Loucy (cell line): ENCODE data around the gene CEP128.

Experiments used
- H2AFZ ChIP-seq: fragments of 200-600 bp; sonication (generic); 2 replicates; pipeline ENCODE4 v1.6.0; 2016; ENCODE audit warnings: antibody characterized with exemption, mild to moderate bottlenecking, low read length, moderate library complexity
- H3F3A ChIP-seq: fragments of 200-600 bp; 2 replicates; pipeline ENCODE4 v1.6.0; 2016; ENCODE audit warnings: antibody characterized with exemption, low read depth, mild to moderate bottlenecking
- H3K27me3 ChIP-seq: fragments of 200-600 bp; sonication (generic); 2 replicates; pipeline ENCODE4 v1.6.1; 2014; ENCODE audit warnings: low read length, mild to moderate bottlenecking; ENCODE audit not compliant: insufficient read depth, poor library complexity, severe bottlenecking
- H3K36me3 ChIP-seq: fragments of 200-600 bp; sonication (generic); 2 replicates; pipeline ENCODE4 v1.6.1; 2016; ENCODE audit warnings: low read length; ENCODE audit not compliant: insufficient read depth
- H3K4me1 ChIP-seq: fragments of 200-600 bp; sonication (generic); 2 replicates; pipeline ENCODE4 v1.5.1; 2014; ENCODE audit warnings: low read length, mild to moderate bottlenecking; ENCODE audit not compliant: insufficient read depth, poor library complexity, severe bottlenecking
- H3K4me2 ChIP-seq: fragments of 200-600 bp; sonication (generic); 2 replicates; pipeline ENCODE4 v1.6.0; 2014; ENCODE audit warnings: antibody characterized with exemption, low read length, low read depth, mild to moderate bottlenecking; ENCODE audit not compliant: poor library complexity, severe bottlenecking
- H3K4me3 ChIP-seq: fragments of 200-600 bp; sonication (generic); 2 replicates; pipeline ENCODE4 v1.5.1; 2014; ENCODE audit warnings: low read length, mild to moderate bottlenecking, mixed read lengths; ENCODE audit not compliant: poor library complexity, severe bottlenecking
- H3K79me2 ChIP-seq: fragments of 200-600 bp; sonication (generic); 2 replicates; pipeline ENCODE4 v1.6.1; 2014; ENCODE audit warnings: low read length; ENCODE audit not compliant: insufficient read depth
- H3K9ac ChIP-seq: fragments of 200-600 bp; sonication (generic); 2 replicates; pipeline ENCODE4 v1.6.0; 2014; ENCODE audit warnings: mild to moderate bottlenecking, low read depth, low read length, moderate library complexity; ENCODE audit not compliant: poor library complexity, severe bottlenecking
- H3K9me2 ChIP-seq: fragments of 200-600 bp; sonication (generic); replicated peaks from 2 replicates; pipeline ENCODE4 v1.6.1; 2016; ENCODE audit warnings: low read depth, low read length, mixed read lengths
- H3K9me3 ChIP-seq: fragments of 200-600 bp; sonication (generic); 2 replicates; pipeline ENCODE4 v1.6.1; 2014; ENCODE audit warnings: mild to moderate bottlenecking, antibody characterized with exemption, low read length, low read depth; ENCODE audit not compliant: insufficient read depth
- H4K20me1 ChIP-seq: fragments of 200-600 bp; sonication (generic); 2 replicates; pipeline ENCODE4 v1.6.0; 2014; ENCODE audit warnings: antibody characterized with exemption, low read length, mild to moderate bottlenecking; ENCODE audit not compliant: insufficient read depth, poor library complexity, severe bottlenecking
- EZH2phosphoT487 ChIP-seq: fragments of 200-600 bp; IDR thresholded peaks from 2 replicates; pipeline ENCODE4 v1.6.1; 2018; ENCODE audit warnings: antibody characterized with exemption, mild to moderate bottlenecking, moderate library complexity, borderline replicate concordance
- TF ChIP-seq, protein P1 (sequence below): fragments of 200-600 bp; sonication (generic); conservative IDR thresholded peaks from 2 replicates; pipeline ENCODE4 v1.5.1; 2014; ENCODE audit warnings: mild to moderate bottlenecking, antibody characterized with exemption, low read length

CEP128 gene

DNA sequence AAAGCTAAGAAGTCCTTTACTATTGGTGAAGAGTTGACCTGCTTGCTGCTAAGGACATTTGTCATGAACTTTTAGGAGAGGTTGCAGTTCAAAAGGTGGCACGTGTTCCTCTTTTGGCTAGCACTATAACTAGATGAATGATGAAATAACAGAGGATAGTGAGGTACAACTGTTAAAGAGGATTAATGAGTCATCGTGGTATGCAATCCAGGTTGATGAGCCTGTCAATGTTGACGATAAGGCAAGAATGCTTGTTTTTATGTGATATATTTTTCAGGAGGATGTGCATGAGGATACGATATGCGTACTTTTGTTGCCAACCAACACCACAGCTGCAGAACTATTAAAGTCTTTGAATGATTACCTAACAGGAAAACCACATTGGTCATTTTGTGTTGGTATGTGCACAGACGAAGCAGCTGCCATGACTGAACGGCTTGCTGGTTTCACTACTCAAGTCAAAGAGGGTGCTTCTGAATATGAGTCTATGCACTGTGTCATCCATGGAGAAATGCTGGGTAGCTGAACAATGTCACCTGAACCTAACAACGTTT lies 10.6 kb downstream of the CEP128 start:
- peak overlapping the region; percentile 61 for H3K4me3 ChIP-seq
- no peaks in the 10 kb centered on the region for H3K9me2 ChIP-seq
- H3K4me2 ChIP-seq = peak overlapping the region; percentile 67
- peaks cover 72% of the 10 kb centered on the region for H3K79me2 ChIP-seq
- peak overlapping the region; percentile 22 for H3K9ac ChIP-seq
- peaks cover 16% of the 10 kb centered on the region for H4K20me1 ChIP-seq
- H3K9me3 ChIP-seq = no peaks in the 10 kb centered on the region
- H3F3A ChIP-seq = peaks cover 15% of the 10 kb centered on the region; the same call in 1 of the 2 replicates
- H2AFZ ChIP-seq = no peak overlapping the region
- no peaks in the 10 kb centered on the region for H3K27me3 ChIP-seq
- peaks cover 63% of the 10 kb centered on the region for H3K4me1 ChIP-seq
- TF ChIP-seq EZH2phosphoT487 = no peak; the same call in 1 of the 2 replicates
- TF ChIP-seq, protein P1, sequence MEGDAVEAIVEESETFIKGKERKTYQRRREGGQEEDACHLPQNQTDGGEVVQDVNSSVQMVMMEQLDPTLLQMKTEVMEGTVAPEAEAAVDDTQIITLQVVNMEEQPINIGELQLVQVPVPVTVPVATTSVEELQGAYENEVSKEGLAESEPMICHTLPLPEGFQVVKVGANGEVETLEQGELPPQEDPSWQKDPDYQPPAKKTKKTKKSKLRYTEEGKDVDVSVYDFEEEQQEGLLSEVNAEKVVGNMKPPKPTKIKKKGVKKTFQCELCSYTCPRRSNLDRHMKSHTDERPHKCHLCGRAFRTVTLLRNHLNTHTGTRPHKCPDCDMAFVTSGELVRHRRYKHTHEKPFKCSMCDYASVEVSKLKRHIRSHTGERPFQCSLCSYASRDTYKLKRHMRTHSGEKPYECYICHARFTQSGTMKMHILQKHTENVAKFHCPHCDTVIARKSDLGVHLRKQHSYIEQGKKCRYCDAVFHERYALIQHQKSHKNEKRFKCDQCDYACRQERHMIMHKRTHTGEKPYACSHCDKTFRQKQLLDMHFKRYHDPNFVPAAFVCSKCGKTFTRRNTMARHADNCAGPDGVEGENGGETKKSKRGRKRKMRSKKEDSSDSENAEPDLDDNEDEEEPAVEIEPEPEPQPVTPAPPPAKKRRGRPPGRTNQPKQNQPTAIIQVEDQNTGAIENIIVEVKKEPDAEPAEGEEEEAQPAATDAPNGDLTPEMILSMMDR = no peak
- H3K36me3 ChIP-seq = no peaks in the 10 kb centered on the region

DNA sequence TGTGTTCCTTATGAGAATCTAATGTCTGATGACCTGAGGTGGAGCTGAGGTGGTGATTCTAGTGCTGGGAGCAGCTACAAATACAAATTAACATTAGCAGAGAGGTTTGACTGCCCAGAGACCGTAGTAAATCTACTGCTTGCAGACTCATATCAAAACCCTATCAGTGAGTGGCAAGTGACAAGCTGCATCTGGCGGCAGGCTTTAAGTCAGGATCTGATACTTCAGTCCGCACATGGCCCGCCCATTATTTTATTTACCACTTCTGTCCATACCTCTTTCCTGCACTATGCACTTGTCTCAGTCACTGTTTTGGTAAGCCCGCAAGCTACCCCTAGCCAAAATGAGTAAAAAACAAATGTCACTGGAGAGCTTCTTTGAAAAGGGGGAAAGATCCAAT lies 11.4 kb downstream of the CEP128 start:
- Histone ChIP-seq H3K4me1 (peaks cover 65% of the 10 kb centered on the region), H3K9ac (peak overlapping the region; percentile 22), H3K9me3 (no peaks in the 10 kb centered on the region)

DNA sequence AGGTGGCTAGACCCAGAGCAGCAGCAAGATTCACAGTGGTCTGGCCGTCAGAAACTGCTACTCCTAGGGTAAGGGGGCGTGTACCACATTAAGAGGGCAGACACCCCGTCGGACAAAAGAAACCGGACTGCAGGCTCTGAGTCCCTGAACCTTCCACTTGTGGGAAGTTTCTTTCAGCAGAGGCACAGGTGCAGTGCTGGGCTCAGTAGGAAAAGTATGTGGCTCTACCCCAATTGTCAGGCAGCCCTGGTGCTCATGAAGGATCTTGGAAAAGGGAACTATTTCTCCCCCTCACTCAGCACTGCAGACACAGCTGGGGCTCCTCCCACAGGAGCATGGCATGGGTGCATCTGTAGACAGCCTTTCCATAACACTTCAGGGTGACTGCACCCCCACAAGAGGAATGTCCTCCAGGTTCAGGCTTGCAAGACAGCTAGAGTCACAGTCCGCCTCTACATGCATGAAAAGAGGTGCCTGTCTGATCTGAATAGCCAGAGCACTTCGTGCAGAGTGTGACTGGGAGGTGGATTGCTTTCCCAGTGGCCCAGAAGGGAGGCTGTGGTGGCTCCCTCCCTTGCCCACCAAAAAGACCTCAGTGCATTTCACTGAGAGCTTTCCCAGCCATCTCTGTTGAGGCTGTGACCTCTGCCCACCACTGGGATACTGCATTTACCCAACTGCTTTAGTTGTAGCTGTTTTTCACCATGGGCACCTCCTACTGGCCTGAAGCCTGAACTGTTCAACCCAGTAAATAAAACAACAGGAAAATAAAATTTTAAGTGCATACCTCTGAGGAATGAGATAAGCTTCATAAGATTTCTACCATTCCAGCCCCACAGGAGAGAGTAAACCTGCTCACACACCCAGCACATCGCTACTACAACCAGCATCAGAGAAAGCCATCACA lies 14.2 kb downstream of the CEP128 start:
- no peak overlapping the region for H3K4me2 ChIP-seq

More for the DNA sequence above, 11.4 kb downstream of the CEP128 start:
- Histone ChIP-seq H3K36me3 (no peaks in the 10 kb centered on the region), H2AFZ (no peak overlapping the region), H3K27me3 (no peaks in the 10 kb centered on the region), H3K4me3 (peak overlapping the region; percentile 61), H3F3A (peaks cover 15% of the 10 kb centered on the region; the same call in 1 of the 2 replicates), H3K79me2 (peaks cover 73% of the 10 kb centered on the region), H3K9me2 (no peaks in the 10 kb centered on the region), H3K4me2 (peak overlapping the region; percentile 67), H4K20me1 (peaks cover 15% of the 10 kb centered on the region)
- TF ChIP-seq, protein P1 = no peak
- no peak for TF ChIP-seq EZH2phosphoT487

More for the DNA sequence above, 14.2 kb downstream of the CEP128 start:
- TF ChIP-seq, protein P1 = peak; percentile 52
- no peak for TF ChIP-seq EZH2phosphoT487
- H3K4me3 ChIP-seq = no peak overlapping the region
- H3K9me2 ChIP-seq = no peaks in the 10 kb centered on the region
- H3F3A ChIP-seq = peaks cover 15% of the 10 kb centered on the region; the same call in 1 of the 2 replicates
- H3K9me3 ChIP-seq = no peaks in the 10 kb centered on the region
- H3K9ac ChIP-seq = no peak overlapping the region
- H3K27me3 ChIP-seq = no peaks in the 10 kb centered on the region
- H3K79me2 ChIP-seq = peaks cover 57% of the 10 kb centered on the region
- H2AFZ ChIP-seq = no peak overlapping the region
- peaks cover 47% of the 10 kb centered on the region for H3K4me1 ChIP-seq
- no peaks in the 10 kb centered on the region for H3K36me3 ChIP-seq
- H4K20me1 ChIP-seq = peaks cover 15% of the 10 kb centered on the region
